ENCODE measurements around the gene DSCAML1. TPM values are rescaled to one million over a fixed set of nuclear protein-coding genes. Genes with fewer than 3 reads are reported as not detected.

Gene DSCAML1
- total and polyA plus RNA-seq, 2 of the 8 experiments (the other 6 are each of a cell fraction or from before 2014, with no cell fraction given): 0.19 to 0.24 TPM

DNA sequence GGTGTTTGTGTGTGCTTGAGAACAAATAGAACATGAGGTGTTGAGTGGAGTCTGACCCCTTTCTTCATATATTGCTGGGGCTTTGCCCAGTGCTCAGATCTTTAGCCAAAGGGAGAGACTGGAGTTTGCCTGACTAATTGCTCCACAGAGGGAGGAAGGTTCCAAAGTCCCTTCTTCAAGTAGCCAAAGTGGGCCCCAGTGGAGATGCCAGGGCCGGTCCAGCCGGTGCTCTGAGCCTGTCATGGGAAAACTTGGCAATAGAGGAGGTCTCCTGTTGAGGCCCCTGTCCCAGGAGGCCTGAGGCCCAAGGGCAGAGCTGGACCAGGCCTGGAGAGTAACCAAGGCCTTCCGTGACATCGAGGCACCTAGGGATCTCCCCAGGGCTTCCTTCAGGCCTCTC lies 112.3 kb downstream of the DSCAML1 start:
- Histone ChIP-seq H3K14ac (ENCODE audit: insufficient read length) (no peak overlapping the region), H2BK20ac (ENCODE audit: low read length) (no peak overlapping the region), H3K4ac (replicated peaks; ENCODE audit: insufficient read length, low read depth, low read length) (no peak overlapping the region), H2BK12ac (ENCODE audit: low read depth, low read length) (no peak overlapping the region), H3K27me3 (replicated peaks in 1 of 4; ENCODE audit: control insufficient read depth in 3 of 4, extremely low read depth in 1 of 4, insufficient read depth in 3 of 4, low read length in 3 of 4) (no peaks in the 10 kb centered on the region; a peak in 2 of 7 replicates), H3K56ac (replicated peaks; ENCODE audit: insufficient read length, low read depth, low read length) (no peak overlapping the region), H4K91ac (replicated peaks; ENCODE audit: insufficient read length, low read length) (no peak overlapping the region), H3K79me2 (ENCODE audit: control insufficient read depth in 1 of 2, insufficient read depth in 2 of 2, low read length in 2 of 2) (no peaks in the 10 kb centered on the region), H3K4me2 (ENCODE audit: insufficient read depth in 1 of 2, low read depth in 2 of 2, low read length in 2 of 2) (no peak overlapping the region), H2AFZ (ENCODE audit: low read length) (no peak overlapping the region), H3K4me1 (replicated peaks in 1 of 4; ENCODE audit: control insufficient read depth in 3 of 4, insufficient read depth in 4 of 4, low read length in 3 of 4) (peaks cover 6 to 29% (median 20%) of the 10 kb centered on the region in 4 experiments), H3K9ac (replicated peaks in 1 of 4; ENCODE audit: extremely low read depth in 1 of 4, low read depth in 3 of 4, low read length in 3 of 4) (no peak overlapping the region), H4K8ac (ENCODE audit: extremely low read depth, insufficient read depth, low read length) (no peak overlapping the region; the same call in none of the 2 replicates), H3K23ac (ENCODE audit: insufficient read length) (no peak overlapping the region), H3K4me3 (ENCODE audit: extremely low read depth in 1 of 4, insufficient read depth in 2 of 4, low read depth in 3 of 4, low read length in 4 of 4) (no peak overlapping the region), H4K5ac (ENCODE audit: insufficient read length, low read depth, low read length) (no peak overlapping the region), H3K27ac (ENCODE audit: low read depth, low read length) (no peak overlapping the region), H2AK5ac (ENCODE audit: low read depth, low read length) (no peak overlapping the region), H4K20me1 (replicated peaks in 1 of 2; ENCODE audit: control insufficient read depth in 1 of 2, insufficient read depth in 2 of 2, low read length in 2 of 2) (no peaks in the 10 kb centered on the region), H3K18ac (ENCODE audit: extremely low read depth, low read length) (no peak overlapping the region), H2BK5ac (ENCODE audit: low read depth, low read length) (no peak overlapping the region), H3K23me2 (ENCODE audit: low read depth, low read length) (no peaks in the 10 kb centered on the region), H3K79me1 (ENCODE audit: low read depth, low read length) (no peaks in the 10 kb centered on the region), H2BK15ac (ENCODE audit: low read length) (no peak overlapping the region), H3K9me3 (ENCODE audit: insufficient read depth in 2 of 2, low read depth in 1 of 2, low read length in 1 of 2) (no peaks in the 10 kb centered on the region), H2BK120ac (replicated peaks; ENCODE audit: low read depth, low read length) (no peak overlapping the region), H3K36me3 (ENCODE audit: control insufficient read depth in 2 of 4, insufficient read depth in 4 of 4, low read length in 3 of 4) (no peaks in the 10 kb centered on the region)
- WGBS, 2 experiments (ENCODE audit: extremely low coverage in 1 of 2, insufficient coverage in 1 of 2, insufficient read length in 1 of 2, insufficient replicate concordance in 2 of 2, low coverage in 1 of 2, low lambda C conversion rate in 2 of 2, missing lambda C conversion rate in 1 of 2): 89% methylated on average over 4 of the region's 4 CpGs; no CpG with 5 or more reads in 1 of the 2 experiments
- FAIRE-seq (no peak), DNase-seq (ENCODE audit: low read depth in 1 of 2, low spot score in 2 of 2) (no peak)
- ChIA-PET CTCF (ENCODE audit: partially characterized antibody) (interaction anchor here (1.2 to 1.6 kb wide), 3 partner anchors 64 to 259 kb away, joined by 4 to 7 read pairs (median 5); no protein-coding TSS in a partner anchor), POLR2A (ENCODE audit: partially characterized antibody) (no interaction called here)
- TF ChIP-seq HDAC6 (IDR thresholded peaks at IDR 0.05; ENCODE audit: low read depth, low read length): no peak
- TF ChIP-seq CHD1 (IDR thresholded peaks at IDR 0.05; ENCODE audit: low read depth, low read length): no peak
- no peak for TF ChIP-seq RBBP5 (IDR thresholded peaks at IDR 0.05; ENCODE audit: borderline replicate concordance, low read depth, low read length)
- TF ChIP-seq, protein P1, sequence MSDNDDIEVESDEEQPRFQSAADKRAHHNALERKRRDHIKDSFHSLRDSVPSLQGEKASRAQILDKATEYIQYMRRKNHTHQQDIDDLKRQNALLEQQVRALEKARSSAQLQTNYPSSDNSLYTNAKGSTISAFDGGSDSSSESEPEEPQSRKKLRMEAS (IDR thresholded peaks at IDR 0.05): no peak
- TF ChIP-seq BCL11A (IDR thresholded peaks at IDR 0.05; ENCODE audit: low read depth in 2 of 2, low read length in 2 of 2): no peak
- TF ChIP-seq TAF7 (optimal IDR thresholded peaks at IDR 0.05; ENCODE audit: borderline replicate concordance, low read depth, low read length): no peak
- TF ChIP-seq EP300 (IDR thresholded peaks at IDR 0.05; ENCODE audit: borderline replicate concordance in 1 of 2, low read depth in 2 of 2, low read length in 2 of 2): no peak
- TF ChIP-seq PHF8 (conservative IDR thresholded peaks at IDR 0.05; ENCODE audit: low read depth, low read length): no peak

Data from H1 (cell line).